HL-60/S4 treated with retinoic acid at 250 ng/mL for 4 days and 3 days (cell line): Measurements from ENCODE around the gene C1QTNF6.
"Not testable (repeated sequence)": the region's sequence is repeated elsewhere in the genome, so short reads cannot be mapped to it uniquely, and the experiment has no call there.

Experiments
- in situ Hi-C: fragments of 300-500 bp; cut with MboI; formaldehyde crosslinking; loops from 2 replicates; pipeline ENCODE4 v1.7.0; 2022; ENCODE audit warnings: low sequenced_read_pairs

Gene C1QTNF6

GRCh38 chr22:37178350-37179125, 9.5 kb downstream of the C1QTNF6 start:
- in situ Hi-C loops = no loop called here

DNA sequence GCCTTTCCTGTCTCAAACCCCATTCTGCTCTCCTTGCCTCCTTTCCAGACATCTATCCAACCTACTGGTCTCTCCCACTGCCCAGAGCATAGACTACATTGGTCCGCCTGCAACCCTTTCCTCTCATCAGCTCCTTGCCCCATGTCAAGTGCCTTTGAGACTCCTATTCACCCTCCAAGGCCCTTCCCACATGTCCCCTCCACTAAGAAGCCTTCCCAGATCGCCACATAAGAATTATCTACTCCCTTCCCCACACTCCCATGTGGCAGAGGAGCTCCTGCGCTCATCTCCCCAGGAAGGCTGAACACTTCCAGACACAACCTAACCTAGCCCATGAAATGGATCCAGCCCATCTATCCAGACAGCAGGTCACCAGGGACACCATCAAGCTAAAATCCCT, 10.3 kb downstream of the C1QTNF6 start:
- in situ Hi-C loops = no loop called here

- in situ Hi-C loops = no loop called here
Observed at GRCh38 chr22:37177221-37177620, 10.8 kb downstream of the C1QTNF6 start.

DNA sequence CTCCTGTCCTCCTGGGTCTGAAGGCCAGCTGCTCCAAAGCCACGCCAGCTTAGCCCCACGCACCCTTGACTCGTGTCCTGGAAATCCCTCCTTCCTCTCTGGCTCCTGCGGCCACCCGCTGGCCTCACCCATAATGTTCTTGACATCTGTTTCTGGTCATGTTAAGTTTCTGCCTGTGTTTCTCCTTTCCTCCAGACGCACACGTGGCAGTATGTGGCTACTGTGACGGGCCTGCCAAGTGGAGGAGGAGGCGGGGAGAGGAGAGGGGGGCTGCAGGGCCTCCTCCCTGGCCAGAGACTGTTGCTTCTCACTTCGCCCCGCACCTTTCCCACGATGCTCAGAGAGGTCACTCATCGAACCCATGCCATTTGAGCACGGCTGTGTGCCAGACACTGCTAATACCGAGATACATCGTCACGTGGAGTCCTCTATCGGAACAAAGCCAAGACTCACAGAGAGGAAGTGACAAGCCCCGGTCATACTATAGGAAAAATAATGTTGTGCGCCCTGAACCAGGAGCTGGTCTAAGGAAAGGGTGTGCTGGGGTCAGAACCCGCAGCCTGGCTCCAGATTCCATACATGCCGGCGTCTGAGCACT, 11.5 kb downstream of the C1QTNF6 start:
- in situ Hi-C loops = no loop called here

DNA sequence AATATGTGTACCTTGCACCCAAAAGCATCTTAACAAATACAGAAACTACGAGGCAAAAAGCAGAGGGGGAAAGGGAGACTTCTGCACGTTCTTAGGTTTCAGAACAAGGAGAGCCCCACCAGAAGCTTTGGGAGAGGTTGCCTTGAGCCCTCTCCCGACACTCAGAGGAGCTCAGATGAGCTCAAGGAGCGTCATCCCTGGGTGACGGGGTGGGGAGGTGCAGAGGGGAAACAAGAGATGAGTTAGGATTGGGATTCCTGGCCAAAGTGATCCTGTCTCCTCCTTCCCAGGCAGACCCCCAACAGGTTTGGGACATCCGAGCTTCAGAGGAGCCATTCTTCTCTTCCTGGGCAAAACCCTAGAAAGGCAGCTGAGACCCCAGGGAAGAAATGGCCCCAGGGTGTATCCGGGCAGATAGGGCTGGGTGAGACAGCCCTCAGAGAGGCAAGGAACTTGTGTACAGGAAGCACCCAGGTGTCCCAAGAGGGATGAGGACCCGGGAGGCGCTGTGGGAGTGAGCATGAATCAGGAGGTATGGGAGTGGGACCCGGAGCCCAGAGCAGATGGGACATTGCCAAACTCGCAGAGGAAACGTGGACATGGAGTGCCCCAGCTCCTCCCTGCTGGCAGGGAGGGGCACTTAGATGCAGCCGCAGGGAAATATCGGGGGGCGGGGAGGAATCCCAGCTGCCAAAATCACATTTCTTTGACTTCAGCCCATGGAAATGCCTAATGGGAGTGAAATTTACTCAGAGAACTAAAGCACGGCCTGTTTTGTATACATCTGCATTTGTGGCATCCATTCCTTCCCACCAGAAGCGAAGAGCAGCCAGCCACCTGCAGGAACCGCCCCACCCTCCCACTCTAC, 12.4 kb downstream of the C1QTNF6 start:
- in situ Hi-C loops = no loop called here

GRCh38 chr22:37174964-37175363, 13.1 kb downstream of the C1QTNF6 start:
- in situ Hi-C loops = no loop called here

DNA sequence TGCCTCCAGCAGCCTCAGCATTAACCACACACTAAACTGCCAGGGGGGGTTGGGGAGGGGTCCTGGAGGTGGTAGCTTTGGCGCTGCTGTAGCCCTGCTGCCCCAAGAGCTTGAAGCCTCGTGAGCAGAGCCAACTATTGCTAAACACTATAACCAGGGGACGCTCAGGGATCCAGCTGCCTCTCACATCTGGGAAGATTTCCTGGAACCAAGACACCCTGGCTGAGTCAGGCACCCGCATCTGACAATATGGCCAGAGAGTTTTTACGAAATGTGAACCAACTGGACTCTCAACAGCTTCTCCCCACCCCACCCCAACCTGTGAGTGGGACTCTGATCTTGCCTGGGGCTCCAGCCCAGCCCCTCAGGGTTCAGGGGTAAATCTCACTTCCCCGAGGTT, 14.3 kb downstream of the C1QTNF6 start:
- in situ Hi-C loops = no loop called here

DNA sequence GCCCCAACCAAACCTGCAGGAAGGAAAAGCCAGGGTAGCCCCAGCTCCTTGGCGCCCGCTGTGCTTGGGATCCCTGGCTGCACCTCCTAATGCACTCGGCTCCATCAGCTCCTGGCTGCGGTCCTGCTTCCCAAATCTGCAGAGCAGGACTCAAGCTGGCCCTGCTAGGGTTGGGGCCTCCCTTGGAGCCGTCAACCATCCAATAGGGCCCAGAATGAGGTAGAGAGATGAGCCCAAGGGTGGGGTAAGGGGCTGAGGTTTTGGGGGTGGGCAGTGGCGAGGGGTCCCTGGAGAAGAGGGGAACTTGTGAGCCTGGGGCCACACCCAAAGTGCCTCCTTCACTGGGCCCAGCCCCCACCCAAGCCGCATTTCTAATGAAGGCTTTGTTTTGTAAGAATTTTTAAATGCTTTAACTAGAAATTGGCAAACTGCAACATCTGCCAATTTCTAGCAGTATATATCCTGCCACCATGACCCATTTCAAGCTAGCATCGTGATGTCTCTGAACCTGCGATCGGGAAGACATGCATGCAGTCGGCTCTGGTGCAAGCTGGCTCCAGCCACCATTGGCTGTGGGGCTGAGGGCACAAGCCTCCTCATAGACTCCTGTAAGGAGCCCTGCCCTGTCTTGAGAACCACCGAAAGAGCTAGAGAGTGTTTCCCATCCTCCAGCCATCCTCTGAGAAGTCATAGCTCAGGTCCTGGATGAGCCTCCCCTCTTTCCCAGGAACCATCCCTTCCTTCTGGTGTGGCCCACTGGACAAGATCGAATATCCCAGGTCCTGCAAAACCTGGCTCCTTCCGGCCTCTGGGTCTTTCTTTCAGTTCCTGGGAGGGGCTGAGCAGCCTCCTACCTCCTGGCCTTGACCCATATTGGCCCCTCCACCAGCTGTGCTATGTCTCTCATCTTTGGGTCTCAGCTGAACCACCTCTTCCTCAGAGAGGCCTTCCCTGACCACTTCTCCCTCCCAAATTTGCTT, 15.5 kb downstream of the C1QTNF6 start:
- in situ Hi-C loops = no loop called here

- in situ Hi-C loops = no loop called here
Observed at GRCh38 chr22:37171662-37172061, 16.4 kb downstream of the C1QTNF6 start.

DNA sequence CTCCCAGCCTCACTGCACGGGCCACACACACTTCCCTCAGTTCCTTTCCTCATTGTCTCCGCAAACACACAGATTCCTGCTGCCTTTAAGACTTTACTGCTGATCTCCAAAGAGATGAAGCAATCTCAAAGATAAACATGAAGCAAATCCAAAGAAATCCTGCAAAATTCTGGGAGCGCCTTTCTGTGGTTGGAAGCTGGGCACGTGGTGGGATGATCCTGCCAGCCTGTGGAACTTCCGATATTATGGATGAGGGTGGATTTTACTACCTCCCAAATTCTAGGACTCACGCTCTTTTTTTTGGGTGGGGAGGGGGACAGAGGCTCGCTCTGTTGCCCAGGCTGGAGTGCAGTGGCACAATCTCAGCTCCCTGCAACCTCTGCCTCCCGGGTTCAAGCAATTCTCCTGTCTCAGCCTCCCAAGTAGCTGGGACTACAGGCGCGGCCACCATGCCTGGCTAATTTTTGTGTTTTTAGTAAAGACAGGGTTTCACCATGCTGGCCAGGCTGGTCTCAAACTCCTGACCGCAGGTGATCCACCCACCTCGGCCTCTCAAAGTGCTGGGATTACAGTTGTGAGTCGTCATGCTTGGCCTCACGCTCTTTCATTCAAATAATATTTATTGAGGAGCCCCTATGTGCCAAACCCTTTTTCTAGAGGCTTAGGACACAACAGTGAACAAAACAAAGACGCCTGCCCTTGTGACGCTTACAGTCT, 17.2 kb downstream of the C1QTNF6 start:
- in situ Hi-C loops = not testable (repeated sequence)

- in situ Hi-C loops = no loop called here
Observed at GRCh38 chr22:37169947-37170688, 17.9 kb downstream of the C1QTNF6 start.

- in situ Hi-C loops = no loop called here
Observed at GRCh38 chr22:37169406-37169805, 18.6 kb downstream of the C1QTNF6 start.

DNA sequence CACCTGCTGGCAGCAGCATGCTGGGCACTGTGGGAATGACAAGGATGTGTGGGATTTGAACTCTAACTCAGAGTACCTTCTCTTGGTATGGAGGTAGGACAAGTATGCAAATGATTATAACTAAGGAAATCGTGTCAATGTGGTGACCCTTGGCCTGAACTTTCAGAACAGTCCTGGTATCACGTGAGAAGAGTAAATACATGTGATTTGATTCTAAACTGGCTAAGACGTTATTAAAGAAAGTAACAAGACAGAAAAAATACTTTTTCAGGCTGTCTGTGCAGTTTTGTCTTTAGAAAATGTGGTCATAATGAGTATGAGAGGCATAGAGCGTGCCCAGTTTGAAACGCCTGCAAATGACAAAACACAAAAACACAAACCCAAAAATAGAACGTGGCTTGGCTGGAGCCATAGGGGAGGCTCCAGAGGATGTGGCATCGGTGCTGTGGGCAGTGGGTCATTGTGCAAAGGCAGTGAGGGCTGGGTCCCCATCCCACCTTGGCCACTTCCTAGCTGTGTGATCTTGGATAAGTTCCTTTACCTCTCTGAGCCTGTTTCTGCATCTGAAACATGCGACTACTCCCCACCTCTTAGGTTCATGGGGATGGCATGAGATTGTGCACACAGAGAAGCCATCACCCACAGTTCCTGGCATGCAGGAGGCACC, 19.9 kb downstream of the C1QTNF6 start:
- in situ Hi-C loops = no loop called here

DNA sequence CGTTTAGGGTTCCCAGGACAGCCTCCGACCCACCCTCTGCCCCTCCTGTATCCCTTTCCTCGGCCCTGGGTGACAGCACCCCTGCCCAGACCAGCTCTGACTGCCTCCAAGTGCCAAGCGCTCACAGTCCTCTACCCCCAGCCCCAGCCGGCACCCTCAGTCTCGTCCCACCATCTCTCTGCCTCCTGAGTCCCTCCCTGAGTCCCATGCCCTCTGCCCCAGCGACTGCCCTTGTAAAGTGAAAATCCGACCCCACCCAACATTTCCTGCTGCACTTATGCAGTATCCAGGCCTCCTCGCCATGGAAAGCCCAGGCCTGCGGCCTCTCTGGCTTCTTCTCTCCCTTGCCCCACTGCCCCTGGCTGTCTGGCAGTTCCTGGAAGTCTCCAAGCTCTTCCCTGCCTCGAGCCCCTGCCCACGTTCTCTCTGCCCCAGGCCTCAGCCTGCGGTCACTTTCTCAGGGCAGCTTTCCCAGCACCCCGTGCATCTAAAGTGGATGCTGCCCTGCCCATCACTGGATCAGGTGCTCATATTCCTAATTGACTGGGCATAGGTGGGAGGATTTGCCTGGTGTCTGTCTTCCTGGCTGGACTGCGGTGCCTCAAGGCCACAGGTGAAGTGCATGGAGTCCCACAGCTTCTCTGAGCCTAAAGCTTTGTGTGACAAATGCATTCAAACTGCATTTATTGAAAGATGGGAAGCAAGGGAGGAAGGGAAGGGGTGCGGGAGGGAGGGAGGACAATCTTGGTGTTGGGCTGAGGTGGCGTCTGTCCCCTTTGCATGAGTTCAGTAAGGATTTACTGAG, 20.7 kb downstream of the C1QTNF6 start:
- in situ Hi-C loops = no loop called here

GRCh38 chr22:37166675-37167066, 21.4 kb downstream of the C1QTNF6 start:
- in situ Hi-C loops = no loop called here

- in situ Hi-C loops = no loop called here
Observed at GRCh38 chr22:37165940-37166674, 21.9 kb downstream of the C1QTNF6 start.

- in situ Hi-C loops = no loop called here
Observed at GRCh38 chr22:37165066-37165465, 23.0 kb downstream of the C1QTNF6 start.
